GM12878 (cell line): ENCODE results near the gene HEATR1. TPM values are rescaled to one million over a fixed set of nuclear protein-coding genes. Genes with fewer than 3 reads are reported as not detected.

ENCODE experiments used
- ATAC-seq: fragments of 200-7000 bp; cut with Tn5 transposase; 3 replicates; pipeline ENCODE4 v1.9.1; 2020; ENCODE audit warnings: mild to moderate bottlenecking, moderate library complexity
- BruUV-seq: library from RNA; stranded (reverse); fragments of 400-500 nt; replicated peaks from 2 replicates; lab custom pipeline; 2021; lab: Mats Ljungman, UMichigan
- CTCF ChIA-PET: fragments of 300-600 bp; sonication (Branson Sonifier 250); formaldehyde crosslinking; extraction: SDS; loops from one replicate; lab custom pipeline; 2021; ENCODE audit warnings: inconsistent platforms; lab: Yijun Ruan, JAX
- POLR2A ChIA-PET: fragments of 350-600 bp; formaldehyde crosslinking; extraction: SDS; loops from one replicate; lab custom pipeline; 2021; ENCODE audit warnings: inconsistent platforms; lab: Charles Lee
- RAD21 ChIA-PET: fragments of 300-600 bp; sonication (Branson Sonifier 250); formaldehyde crosslinking; loops from one replicate; lab custom pipeline; 2023; ENCODE audit warnings: antibody characterized with exemption; ENCODE audit not compliant: unreplicated experiment; lab: Charles Lee
- SMC1A ChIA-PET: fragments of 300-600 bp; sonication (Branson Sonifier 250); formaldehyde crosslinking; loops from one replicate; lab custom pipeline; 2023; ENCODE audit not compliant: unreplicated experiment, uncharacterized antibody; lab: Charles Lee
- DNase-seq: peaks from one replicate; pipeline ENCODE4 v3.0.0-alpha.2; 2011; ENCODE audit warnings: low read depth, low spot score
- FAIRE-seq: peaks from 3 replicates; lab custom pipeline; 2011; peaks lifted over from hg19 to GRCh38; lab: Jason Lieb, UNC
- H2AFZ ChIP-seq: 2 replicates; pipeline ENCODE4 v1.6.0; 2011; ENCODE audit warnings: low read depth, low read length, control low read depth; ENCODE audit not compliant: control insufficient read depth
- H3K27ac ChIP-seq: 2 replicates; pipeline ENCODE4 v1.5.1; 2011; ENCODE audit warnings: control low read depth; ENCODE audit not compliant: control insufficient read depth, insufficient read depth
- H3K27me3 ChIP-seq, 2 experiments: replicated peaks in 1 of 2; 2 replicates each; pipeline versions ENCODE4 v1.6.0 to v1.6.1; 2011; ENCODE audit warnings: low read length in 1 of 2; ENCODE audit not compliant: control insufficient read depth in 2 of 2, insufficient read depth in 2 of 2
- H3K36me3 ChIP-seq, 2 experiments: 2 replicates each; pipeline ENCODE4 v1.5.1; 2011; ENCODE audit warnings: low read length in 1 of 2; ENCODE audit not compliant: control insufficient read depth in 2 of 2, insufficient read depth in 2 of 2
- H3K4me1 ChIP-seq: 2 replicates; pipeline ENCODE4 v1.6.1; 2011; ENCODE audit warnings: mild to moderate bottlenecking, low read length, moderate library complexity, mixed read lengths; ENCODE audit not compliant: control insufficient read depth, insufficient read depth
- H3K4me2 ChIP-seq: 2 replicates; pipeline ENCODE4 v1.6.0; 2011; ENCODE audit warnings: control low read depth; ENCODE audit not compliant: control insufficient read depth, insufficient read depth
- H3K4me3 ChIP-seq: fragments of 200-600 bp; sonication (generic); 2 replicates; pipeline ENCODE4 v1.5.1; 2016
- H3K79me2 ChIP-seq: 2 replicates; pipeline ENCODE4 v1.6.0; 2011; ENCODE audit warnings: low read length; ENCODE audit not compliant: control insufficient read depth, insufficient read depth
- H3K9ac ChIP-seq: 2 replicates; pipeline ENCODE4 v1.8.0; 2011; ENCODE audit warnings: low read length, control low read depth, mixed read lengths; ENCODE audit not compliant: control insufficient read depth, insufficient read depth
- H3K9me3 ChIP-seq: replicated peaks from 3 replicates; pipeline ENCODE4 v1.5.1; 2011; ENCODE audit warnings: mild to moderate bottlenecking, low read length; ENCODE audit not compliant: control insufficient read depth, insufficient read depth
- H4K20me1 ChIP-seq: 2 replicates; pipeline ENCODE4 v1.6.0; 2011; ENCODE audit not compliant: control insufficient read depth, insufficient read depth
- CREM ChIP-seq: IDR thresholded peaks from 2 replicates; pipeline ENCODE4 v1.6.1; 2014; ENCODE audit warnings: antibody characterized with exemption, low read depth
- CUX1 ChIP-seq: IDR thresholded peaks from 2 replicates; pipeline ENCODE4 v1.6.1; 2012; ENCODE audit warnings: improper control_type of control experiment, low read depth, low read length; ENCODE audit not compliant: insufficient replicate concordance
- MXI1 ChIP-seq: fragments of 150-350 bp; IDR thresholded peaks from 2 replicates; pipeline ENCODE4 v1.6.1; 2011; ENCODE audit warnings: low read depth, mild to moderate bottlenecking, inconsistent platforms, low read length, improper control_type of control experiment
- MYB ChIP-seq: fragments of 150-350 bp; IDR thresholded peaks from 2 replicates; pipeline ENCODE4 v1.6.1; 2014; ENCODE audit warnings: mild to moderate bottlenecking, low read depth, low read length, borderline replicate concordance
- POLR2AphosphoS2 ChIP-seq: IDR thresholded peaks from 2 replicates; pipeline ENCODE4 v1.6.1; 2011; ENCODE audit warnings: low read depth, mild to moderate bottlenecking, low read length, improper control_type of control experiment, moderate library complexity
- REST ChIP-seq: IDR thresholded peaks from 2 replicates; pipeline ENCODE4 v1.6.1; 2012; ENCODE audit warnings: mild to moderate bottlenecking, low read depth, low read length
- SKIL ChIP-seq: fragments of 450-650 bp; IDR thresholded peaks from 2 replicates; pipeline ENCODE4 v1.6.1; 2017; ENCODE audit warnings: mild to moderate bottlenecking, low read depth, inconsistent platforms; ENCODE audit not compliant: poor library complexity, severe bottlenecking
- TAF1 ChIP-seq: IDR thresholded peaks from 2 replicates; pipeline ENCODE4 v1.6.1; 2011; ENCODE audit warnings: mild to moderate bottlenecking, low read depth, low read length, borderline replicate concordance
- USF2 ChIP-seq: IDR thresholded peaks from 2 replicates; pipeline ENCODE4 v1.6.1; 2011; ENCODE audit warnings: low read depth, low read length, improper control_type of control experiment, borderline replicate concordance
- ZZZ3 ChIP-seq: IDR thresholded peaks from 2 replicates; pipeline ENCODE4 v1.6.1; 2011; ENCODE audit warnings: low read depth; ENCODE audit not compliant: control insufficient read depth, insufficient read length
- WGBS: methylation state at CpG from one replicate; pipeline ENCODE4 v1.1.6; 2016; ENCODE audit warnings: low lambda C conversion rate; ENCODE audit not compliant: insufficient replicate concordance, insufficient coverage; ENCODE audit errors: missing lambda C conversion rate; 5-methylcytosine and 5-hydroxymethylcytosine counted together
- in situ Hi-C: fragments of 300-500 bp; cut with MboI; formaldehyde crosslinking; loops from 9 replicates; pipeline ENCODE4 v1.14.3; 2018; ENCODE audit warnings: mixed read lengths
- intact Hi-C: fragments of 100-400 bp; cut with micrococcal nuclease; formaldehyde crosslinking; loops from one replicate; pipeline ENCODE4 v1.14.2; 2022; ENCODE audit not compliant: unreplicated experiment
- polyA plus RNA-seq, 11 experiments: library from polyadenylated mRNA; depleted of rRNA in 4 of 11; unstranded in 6 of 11; stranded (reverse) in 5 of 11; fragments of >200 nt; fragmentation: Nextera tagmentation in 4 of 11; fragmentation: Illumina TruSeq in 1 of 11; extraction: Ambion mirVana in 4 of 11; extraction: Trizol in 1 of 11; gene quantifications; 1 replicate in 1 of 11; 2 replicates in 10 of 11; pipeline versions ENCODE4 v1.2.1 to v1.2.3, GENCODE V29; 2011 to 2016; ENCODE audit warnings: inconsistent platforms in 2 of 11, missing spikeins in 2 of 11, low read depth in 1 of 11
- total RNA-seq, 4 experiments: library from RNA; depleted of rRNA in 3 of 4; stranded (reverse); fragments of >200 nt in 3 of 4; fragmentation: Illumina TruSeq in 1 of 4; extraction: Trizol in 1 of 4; gene quantifications; 2 replicates each; pipeline versions ENCODE4 v1.2.1 to v1.2.3, GENCODE V29; 2013 to 2021

HEATR1 gene
- total and polyA plus RNA-seq, 10 of the 15 experiments (the other 5 are each of a cell fraction or from before 2014, with no cell fraction given): 8.6 to 72.3 (median 41.9) TPM

GRCh38 chr1:236615399-236616148, 11.3 kb upstream of the HEATR1 start:
- H3K4me1 ChIP-seq: no peaks in the 10 kb centered on the region
- RAD21 ChIA-PET: no interaction called here
- in situ Hi-C loops: no loop called here
- ATAC-seq (no peak), DNase-seq (no peak), FAIRE-seq (no peak)
- H3K4me2 ChIP-seq: no peak overlapping the region
- H3K79me2 ChIP-seq: no peaks in the 10 kb centered on the region
- no peak overlapping the region for H2AFZ ChIP-seq
- BruUV-seq: no TSS peak
- POLR2A ChIA-PET: interaction anchor here (0.5 kb wide), 1 partner anchor 836 kb away, joined by 5 read pairs; no protein-coding TSS in a partner anchor
- CTCF ChIA-PET: interaction anchor here (1.0 kb wide), 1 partner anchor 17 kb away, joined by 3 read pairs; no protein-coding TSS in a partner anchor
- H3K9me3 ChIP-seq: no peaks in the 10 kb centered on the region
- 76% methylated on average over 12 of the region's 12 CpGs for WGBS
- no peaks in the 10 kb centered on the region for H3K36me3 ChIP-seq
- no peak overlapping the region for H3K9ac ChIP-seq
- peaks cover 0 to 4% of the 10 kb centered on the region in 2 experiments; a peak in 2 of 4 replicates for H3K27me3 ChIP-seq
- intact Hi-C loops: no loop called here
- H3K4me3 ChIP-seq: no peak overlapping the region
- SMC1A ChIA-PET: interaction anchor here (0.5 kb wide), 1 partner anchor 12 kb away, joined by 3 read pairs; no protein-coding TSS in a partner anchor
- H4K20me1 ChIP-seq: no peaks in the 10 kb centered on the region
- H3K27ac ChIP-seq: no peak overlapping the region
- TF ChIP-seq CUX1 (no peak), MXI1 (no peak), CREM (no peak), ZZZ3 (no peak), SKIL (no peak), POLR2AphosphoS2 (no peak), TAF1 (no peak), USF2 (no peak), MYB (no peak), REST (no peak)
